Measurements from ENCODE around the gene TTLL7.

DNA sequence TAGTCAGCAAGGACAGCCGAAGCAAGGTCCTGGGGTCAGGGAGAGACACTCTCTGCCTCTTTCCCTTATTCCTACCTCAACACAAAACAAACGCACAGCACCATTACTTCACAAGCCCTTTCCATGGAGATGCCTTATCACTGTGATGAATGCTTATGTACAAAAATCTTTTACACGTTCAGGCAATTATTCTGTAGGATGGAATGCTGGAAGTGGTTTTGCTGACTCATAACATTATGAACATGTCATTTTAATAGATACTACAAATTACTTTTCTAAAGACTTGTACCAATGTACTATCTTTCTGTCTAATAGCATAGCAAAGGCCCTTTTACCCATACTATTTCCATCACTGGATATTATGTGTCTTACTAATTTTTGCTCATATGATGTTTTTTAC, 98.4 kb downstream of the TTLL7 start:
- TF ChIP-seq, protein P1, sequence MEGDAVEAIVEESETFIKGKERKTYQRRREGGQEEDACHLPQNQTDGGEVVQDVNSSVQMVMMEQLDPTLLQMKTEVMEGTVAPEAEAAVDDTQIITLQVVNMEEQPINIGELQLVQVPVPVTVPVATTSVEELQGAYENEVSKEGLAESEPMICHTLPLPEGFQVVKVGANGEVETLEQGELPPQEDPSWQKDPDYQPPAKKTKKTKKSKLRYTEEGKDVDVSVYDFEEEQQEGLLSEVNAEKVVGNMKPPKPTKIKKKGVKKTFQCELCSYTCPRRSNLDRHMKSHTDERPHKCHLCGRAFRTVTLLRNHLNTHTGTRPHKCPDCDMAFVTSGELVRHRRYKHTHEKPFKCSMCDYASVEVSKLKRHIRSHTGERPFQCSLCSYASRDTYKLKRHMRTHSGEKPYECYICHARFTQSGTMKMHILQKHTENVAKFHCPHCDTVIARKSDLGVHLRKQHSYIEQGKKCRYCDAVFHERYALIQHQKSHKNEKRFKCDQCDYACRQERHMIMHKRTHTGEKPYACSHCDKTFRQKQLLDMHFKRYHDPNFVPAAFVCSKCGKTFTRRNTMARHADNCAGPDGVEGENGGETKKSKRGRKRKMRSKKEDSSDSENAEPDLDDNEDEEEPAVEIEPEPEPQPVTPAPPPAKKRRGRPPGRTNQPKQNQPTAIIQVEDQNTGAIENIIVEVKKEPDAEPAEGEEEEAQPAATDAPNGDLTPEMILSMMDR (IDR thresholded peaks at IDR 0.05; ENCODE audit: low read length) = no peak
- no peak for TF ChIP-seq EZH2 (optimal IDR thresholded peaks at IDR 0.05; ENCODE audit: low read depth, low read length)
